Body of pancreas (tissue), 4 donors: Measurements from ENCODE around the gene EMP2.

Source experiments
- POLR2A ChIP-seq, 3 donors: fragments of 450-650 bp; IDR thresholded peaks; one replicate each; pipeline ENCODE4 v1.6.1; 2016; ENCODE audit warnings: antibody characterized with exemption in 3 of 3, mild to moderate bottlenecking in 2 of 3
- TF ChIP-seq, protein P1 (sequence below), 7 experiments: fragments of 450-650 bp in 4 of 7; fragments of 200-600 bp in 3 of 7; sonication (generic) in 3 of 7; IDR thresholded peaks; one replicate each; pipeline ENCODE4 v1.5.1; 2016 to 2019; ENCODE audit warnings: antibody characterized with exemption in 7 of 7

DNA sequence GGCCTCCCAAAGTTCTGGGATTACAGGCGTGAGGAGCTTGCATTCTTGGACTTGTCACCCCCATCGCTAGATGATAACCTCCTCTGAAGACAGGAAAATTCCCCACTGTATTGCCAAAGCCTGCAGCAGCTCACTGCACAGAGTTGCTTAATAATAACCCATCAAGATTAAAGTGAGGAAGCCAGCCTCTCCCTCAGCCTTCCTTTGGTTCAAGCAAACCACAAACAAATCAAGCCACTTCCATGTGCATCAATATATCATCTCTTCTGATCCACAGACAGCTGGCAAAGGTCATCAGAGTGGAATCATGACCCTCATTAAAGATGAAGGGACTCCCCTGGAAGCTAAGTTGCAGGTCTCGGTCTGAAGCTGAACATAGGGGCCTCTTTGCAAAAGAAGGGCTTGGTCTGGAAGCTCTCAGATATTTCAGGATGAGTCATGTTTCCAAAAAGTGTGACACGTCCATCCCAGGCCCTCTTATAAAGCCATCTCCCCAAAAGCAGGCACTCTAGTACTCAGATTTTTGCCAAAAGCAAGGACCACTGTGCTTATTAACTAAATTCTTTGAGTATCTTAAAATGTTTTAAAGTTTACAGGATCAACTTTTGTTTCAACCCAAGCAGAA lies 4.8 kb downstream of the EMP2 start:
- TF ChIP-seq, protein P1, sequence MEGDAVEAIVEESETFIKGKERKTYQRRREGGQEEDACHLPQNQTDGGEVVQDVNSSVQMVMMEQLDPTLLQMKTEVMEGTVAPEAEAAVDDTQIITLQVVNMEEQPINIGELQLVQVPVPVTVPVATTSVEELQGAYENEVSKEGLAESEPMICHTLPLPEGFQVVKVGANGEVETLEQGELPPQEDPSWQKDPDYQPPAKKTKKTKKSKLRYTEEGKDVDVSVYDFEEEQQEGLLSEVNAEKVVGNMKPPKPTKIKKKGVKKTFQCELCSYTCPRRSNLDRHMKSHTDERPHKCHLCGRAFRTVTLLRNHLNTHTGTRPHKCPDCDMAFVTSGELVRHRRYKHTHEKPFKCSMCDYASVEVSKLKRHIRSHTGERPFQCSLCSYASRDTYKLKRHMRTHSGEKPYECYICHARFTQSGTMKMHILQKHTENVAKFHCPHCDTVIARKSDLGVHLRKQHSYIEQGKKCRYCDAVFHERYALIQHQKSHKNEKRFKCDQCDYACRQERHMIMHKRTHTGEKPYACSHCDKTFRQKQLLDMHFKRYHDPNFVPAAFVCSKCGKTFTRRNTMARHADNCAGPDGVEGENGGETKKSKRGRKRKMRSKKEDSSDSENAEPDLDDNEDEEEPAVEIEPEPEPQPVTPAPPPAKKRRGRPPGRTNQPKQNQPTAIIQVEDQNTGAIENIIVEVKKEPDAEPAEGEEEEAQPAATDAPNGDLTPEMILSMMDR (IDR thresholded peaks at IDR 0.05), result no peak
- TF ChIP-seq POLR2A (IDR thresholded peaks at IDR 0.05), result no peak
